ENCODE measurements around the gene CABLES2. TPM values are rescaled to one million over a fixed set of nuclear protein-coding genes. Genes with fewer than 3 reads are reported as not detected.
"Not testable (repeated sequence)": the region's sequence is repeated elsewhere in the genome, so short reads cannot be mapped to it uniquely, and the experiment has no call there.

Gene CABLES2
- total RNA-seq, 1 donor from 2014 or later = 19.1 TPM

DNA sequence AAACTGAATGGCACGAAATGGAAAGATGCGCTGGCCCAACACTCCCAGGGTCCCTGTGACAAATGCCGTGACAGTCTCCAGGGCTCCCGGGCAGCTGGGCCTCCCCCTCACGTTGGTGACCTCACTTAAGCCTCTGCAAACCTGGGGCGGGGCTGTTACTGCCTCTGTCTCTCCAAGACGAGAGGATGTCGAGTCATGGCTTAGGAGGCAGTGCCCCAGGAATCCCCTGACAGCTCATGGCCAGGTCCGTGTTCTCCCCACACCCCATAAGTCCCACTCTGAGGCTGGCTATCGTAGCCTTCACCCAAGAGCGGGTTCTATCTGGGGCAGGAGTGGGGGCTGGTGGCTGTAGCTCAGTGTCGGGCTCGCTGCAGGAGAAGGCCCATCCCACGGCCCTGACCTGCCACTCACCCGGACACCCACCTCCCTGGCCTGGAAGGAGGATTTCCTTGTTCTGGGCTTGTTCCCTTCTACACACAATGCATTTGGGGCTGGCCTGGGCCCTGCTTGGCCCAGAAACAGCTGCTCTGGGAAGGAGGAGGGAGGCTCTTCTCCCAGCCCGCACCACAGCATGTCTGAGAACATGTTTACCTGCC lies 25.8 kb downstream of the CABLES2 start:
- DNase-seq (no peak), ATAC-seq (peak; percentile 1)
- intact Hi-C loops (cut with micrococcal nuclease) = loop anchor here (5.0 kb wide), 1 partner anchor 79 kb away; the partner anchor contains the start of gene ADRM1

DNA sequence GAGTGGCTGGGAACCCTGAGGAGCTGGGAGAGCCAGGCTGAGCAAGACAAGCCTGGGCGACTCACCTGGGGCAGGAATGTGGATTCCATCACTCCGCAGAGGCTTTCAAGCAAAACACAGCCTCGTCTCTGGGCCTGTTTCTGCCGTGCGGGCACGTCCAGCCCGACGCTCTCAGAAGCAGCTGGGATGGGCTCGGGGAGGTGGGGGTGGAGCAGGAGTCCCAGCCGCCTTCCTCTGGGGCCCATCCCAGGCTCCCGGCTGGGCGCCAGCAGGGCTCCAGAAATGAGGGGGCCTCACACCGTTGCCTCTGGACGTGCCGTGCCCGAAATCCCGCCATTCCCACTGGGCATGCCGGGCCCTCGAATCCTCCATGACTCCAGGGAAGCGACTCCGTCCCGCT lies 28.9 kb downstream of the CABLES2 start:
- ATAC-seq (no peak), DNase-seq (no peak)
- intact Hi-C loops (cut with micrococcal nuclease) = no loop called here

DNA sequence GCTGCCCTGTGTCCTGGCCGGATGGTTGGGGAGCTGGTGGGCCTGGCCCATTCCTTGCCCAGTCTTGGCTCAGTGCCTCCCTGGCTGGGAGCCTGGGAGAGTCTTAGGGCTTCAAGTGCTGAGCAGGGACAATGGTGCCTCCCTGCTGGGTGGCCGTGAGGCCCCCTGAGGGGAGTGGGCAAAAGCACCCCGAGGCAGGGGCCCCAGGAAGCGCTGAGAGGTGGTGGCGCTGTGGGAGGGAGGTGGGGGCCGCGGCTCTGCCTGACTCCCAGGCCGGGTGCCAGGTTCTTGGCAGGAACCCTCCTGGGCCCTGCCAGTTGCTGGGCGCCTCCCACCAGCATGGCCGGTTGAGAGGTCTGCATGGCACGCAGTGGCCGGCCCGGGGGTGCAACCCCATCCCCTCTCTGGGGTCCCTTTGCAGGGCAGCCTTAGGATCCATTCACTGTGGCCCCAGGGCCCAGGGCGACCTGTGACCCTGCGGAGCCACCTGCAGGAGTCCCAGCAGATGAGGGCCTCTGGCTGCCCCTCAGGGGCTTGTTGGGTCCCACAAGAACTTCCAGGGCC lies 29.4 kb downstream of the CABLES2 start:
- ATAC-seq (peak; percentile 65), DNase-seq (peak; percentile 85)
- intact Hi-C loops (cut with micrococcal nuclease) = no loop called here

DNA sequence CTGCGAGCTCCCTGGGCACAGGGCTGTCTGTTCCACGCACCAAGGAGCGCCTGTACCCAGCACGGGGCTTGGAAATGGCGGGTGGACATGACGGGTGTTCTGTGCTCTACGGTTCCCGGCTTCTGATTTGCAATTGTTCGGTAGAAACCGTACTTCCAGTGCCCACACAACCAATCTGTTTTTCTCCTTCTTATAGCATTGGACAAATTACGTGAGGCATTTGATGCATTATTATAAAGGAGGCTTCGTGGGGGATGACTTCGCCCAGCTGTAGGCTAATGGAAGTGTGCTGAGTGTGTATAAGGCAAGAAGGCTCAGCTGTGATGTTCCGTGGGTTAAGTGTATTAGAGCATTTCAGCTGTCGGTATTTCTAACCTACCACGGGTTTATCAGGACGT lies 30.0 kb downstream of the CABLES2 start:
- intact Hi-C loops (cut with micrococcal nuclease) = no loop called here
- DNase-seq (no peak), ATAC-seq (no peak)

DNA sequence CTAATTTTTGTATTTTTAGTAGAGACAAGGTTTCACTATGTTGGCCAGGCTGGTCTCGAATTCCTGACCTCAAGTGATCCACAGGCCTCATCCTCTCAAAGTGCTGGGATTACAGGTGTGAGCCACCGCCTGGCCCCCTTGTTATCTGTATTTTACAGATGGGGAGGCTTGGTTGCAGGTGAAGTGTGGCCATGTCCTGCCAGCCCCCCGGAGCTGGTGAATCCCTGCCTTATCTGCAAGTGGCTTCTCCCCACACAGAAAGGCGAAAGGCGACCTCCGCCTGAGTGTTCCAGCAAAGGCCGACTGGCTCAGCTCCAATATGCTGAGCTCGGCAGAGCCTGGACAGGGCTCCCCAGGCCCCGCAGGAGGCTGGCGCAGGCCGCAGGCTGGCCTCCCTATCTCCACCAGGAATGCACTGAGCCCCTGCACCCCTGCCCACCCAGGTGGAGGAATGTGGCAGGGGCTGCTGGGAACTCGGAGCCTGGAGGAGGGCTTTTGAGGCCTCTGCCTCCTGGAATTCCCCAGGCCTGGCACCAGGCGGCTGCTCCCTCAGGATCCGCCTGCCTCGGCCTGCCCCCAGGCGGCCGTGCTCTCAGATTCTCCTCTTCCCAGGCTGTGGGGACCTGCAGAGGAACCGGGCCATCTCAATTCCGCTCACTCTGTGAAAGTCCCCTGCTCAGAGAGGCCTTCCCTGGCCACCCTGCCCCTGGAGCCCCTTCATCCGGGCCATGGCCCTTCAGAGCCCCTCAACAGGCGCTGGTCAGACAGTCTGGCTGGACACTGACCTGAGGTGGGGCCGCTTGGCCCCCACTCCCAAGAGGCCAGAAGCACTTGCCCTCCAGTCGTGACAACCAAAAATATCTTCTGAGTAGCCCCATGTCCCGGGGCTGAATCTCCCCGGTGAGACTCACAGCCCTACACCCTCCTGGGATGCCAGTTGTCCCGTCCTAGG lies 30.7 kb downstream of the CABLES2 start:
- DNase-seq (peak; percentile 78), ATAC-seq (peak; percentile 82)
- intact Hi-C loops (cut with micrococcal nuclease) = no loop called here

DNA sequence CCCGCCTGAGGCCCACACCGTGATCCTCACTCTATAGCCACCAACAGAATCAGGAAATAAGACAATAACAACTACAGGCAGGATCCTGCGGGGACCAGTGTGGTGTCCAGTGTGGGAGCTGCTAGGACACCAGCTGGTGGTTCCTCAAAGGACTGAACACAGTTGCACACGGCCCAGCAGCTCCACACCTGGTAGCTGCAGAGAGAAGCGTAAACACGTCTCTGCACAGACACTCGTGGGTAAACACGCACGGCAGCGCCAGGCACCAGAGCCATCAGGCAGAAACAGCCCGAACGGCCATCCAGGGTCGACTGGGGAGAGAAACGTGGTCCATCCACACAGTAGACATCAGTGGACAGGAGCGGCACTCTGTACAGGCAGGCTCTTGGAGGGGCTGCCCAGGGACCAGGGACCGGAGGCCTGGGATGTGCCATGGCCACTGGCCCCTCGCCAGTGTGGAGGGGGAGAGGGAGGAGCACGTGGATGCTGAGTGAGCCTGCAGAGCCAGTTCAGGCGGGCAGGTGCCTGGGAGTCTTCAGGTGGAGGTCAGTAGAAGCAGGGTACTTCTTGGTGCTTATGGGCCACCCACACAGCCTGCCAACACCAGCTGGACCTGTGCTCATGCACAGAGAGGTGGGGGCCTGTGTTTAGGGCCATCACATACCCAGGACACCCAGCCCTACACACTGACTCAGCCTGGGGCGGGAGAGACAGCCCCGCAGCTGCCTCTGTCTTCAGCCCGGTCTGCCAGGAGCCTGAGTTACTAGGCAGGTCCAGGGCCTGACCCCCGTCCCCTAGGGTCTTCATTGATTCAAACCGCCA lies 32.5 kb downstream of the CABLES2 start:
- ATAC-seq (no peak), DNase-seq (no peak)
- intact Hi-C loops (cut with micrococcal nuclease) = no loop called here

DNA sequence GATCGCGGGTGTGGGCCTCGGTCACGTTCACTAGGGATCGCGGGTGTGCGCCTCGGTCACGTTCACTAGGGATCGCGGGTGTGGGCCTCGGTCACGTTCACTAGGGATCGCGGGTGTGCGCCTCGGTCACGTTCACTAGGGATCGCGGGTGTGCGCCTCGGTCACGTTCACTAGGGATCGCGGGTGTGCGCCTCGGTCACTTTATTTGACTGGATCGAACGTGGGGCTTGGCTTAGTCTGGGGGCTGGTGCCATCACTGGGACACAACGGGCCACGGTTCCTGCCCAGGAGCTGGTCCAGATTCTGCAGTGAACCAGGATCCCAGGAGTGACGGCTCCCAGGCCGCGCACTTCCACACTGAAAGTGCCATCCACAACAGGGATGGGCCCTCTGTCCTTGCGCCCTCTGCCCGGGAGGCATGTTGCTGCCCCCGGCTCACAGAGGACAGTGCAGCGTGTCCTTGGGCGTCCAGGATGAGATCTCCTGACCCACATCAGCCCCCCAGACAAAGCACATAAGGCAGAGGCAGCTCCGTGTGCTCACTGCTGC lies 33.4 kb downstream of the CABLES2 start:
- intact Hi-C loops (cut with micrococcal nuclease); DNase-seq: not testable (repeated sequence)

DNA sequence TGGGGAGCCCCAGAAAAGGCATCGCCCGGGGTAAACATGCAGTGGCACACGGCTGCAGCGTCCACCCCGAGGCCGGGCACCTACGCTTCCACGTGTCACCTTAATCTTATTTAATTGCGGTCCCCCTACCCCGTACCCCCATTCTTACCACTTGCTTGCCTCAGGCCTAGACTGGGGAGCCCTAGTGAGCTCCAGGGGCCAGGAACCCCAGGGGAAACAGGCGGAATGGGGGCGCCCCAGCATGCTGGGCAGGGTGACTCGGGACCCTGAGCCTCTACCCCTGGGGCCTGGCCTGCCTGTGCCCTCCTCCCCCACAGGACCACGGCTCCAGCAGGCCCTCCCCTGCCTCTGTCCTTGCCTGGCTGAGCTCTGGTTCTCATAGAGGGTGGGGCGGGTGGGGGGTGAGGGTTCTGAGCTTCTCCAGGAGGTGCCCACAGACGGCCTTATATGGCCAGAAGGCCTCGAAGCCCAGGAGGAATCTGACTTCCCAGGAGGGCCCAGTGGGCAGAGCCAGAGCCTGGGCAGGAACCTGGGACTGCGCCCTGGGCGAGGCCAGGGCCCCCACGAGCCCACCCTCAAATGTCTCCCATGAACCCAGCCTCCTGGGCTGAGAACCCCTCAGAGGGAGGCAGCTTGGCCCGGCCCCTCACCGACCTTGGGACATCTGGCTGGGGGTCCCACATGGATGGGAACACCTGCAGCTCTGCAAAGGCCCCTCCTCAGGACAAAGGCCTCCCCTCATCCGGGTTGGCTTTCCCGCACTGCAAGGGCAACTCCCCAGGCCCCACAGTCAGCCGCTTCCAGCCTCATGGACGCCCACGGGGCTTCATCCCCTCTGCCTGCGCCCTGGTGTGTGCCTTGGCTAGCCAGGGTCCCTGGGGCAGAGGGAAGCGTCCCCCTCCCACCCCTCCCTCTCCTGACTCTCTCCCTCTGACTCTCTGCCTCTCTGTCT lies 34.8 kb downstream of the CABLES2 start:
- intact Hi-C loops (cut with micrococcal nuclease) = no loop called here
- DNase-seq (no peak), ATAC-seq (no peak)

More for the DNA sequence above, 33.4 kb downstream of the CABLES2 start:
- ATAC-seq = not testable (repeated sequence)

DNA sequence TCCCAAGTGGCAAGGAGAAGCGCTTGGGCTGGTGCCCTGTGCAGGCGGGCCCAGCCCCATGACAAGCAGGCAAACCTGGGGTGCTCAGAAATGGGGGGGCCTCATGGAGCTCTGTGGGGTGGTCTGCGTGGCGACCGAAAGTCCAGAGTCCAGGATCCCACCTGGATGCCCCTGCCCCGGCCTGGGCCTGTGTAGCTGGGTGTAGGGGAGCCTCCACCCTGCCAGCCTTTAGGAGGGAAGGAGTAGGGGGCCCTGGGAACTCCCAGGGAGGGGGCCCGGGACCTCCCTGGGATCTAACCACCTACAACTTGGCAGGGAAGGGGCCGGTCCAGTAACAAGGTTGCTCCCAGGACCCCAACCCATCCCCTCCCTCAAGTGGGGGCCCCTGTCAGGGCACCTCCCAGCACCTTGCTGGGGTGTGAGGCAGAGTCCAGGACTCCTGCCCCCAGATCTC lies 35.5 kb downstream of the CABLES2 start:
- no peak for DNase-seq
- ATAC-seq = no peak
- intact Hi-C loops (cut with micrococcal nuclease) = no loop called here

DNA sequence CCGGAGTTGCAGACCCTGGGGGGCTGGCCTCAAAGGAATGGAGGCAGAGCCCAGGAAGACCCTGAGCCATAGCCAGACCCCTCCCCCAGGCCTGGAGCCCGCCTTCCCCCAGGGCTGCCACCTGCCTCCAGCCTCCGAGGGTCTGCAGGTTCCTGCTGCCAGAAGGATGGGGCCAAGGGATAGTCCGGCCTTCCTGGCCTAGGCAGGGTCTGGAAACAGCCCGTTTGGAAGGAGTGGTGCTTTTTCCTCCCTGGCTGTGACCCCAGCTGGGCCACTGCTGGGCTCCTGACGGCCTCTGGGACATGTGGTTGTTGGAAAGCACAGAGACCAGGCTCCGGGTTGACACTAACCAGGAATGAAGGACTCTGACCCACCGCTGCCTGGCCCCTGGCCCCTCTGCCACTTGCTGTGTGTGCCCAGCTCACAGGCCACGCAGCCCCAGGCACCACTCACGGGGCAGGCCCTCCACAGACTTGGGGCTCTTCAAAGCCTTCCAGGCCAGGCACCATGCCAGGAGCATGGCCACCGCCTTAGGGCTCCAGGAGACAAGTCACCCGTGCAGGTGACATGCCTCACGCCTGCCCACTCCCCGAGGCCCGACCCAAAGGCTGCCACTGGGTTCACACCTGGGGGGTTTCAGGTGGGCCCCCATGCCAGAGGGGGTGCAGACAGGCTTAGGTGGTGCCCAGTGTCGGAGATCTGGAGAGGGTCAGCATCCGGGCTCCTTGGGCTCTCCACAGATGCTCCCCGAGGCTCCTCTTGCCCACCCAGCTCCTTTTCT lies 36.1 kb downstream of the CABLES2 start:
- ATAC-seq (no peak), DNase-seq (no peak)
- intact Hi-C loops (cut with micrococcal nuclease) = no loop called here

DNA sequence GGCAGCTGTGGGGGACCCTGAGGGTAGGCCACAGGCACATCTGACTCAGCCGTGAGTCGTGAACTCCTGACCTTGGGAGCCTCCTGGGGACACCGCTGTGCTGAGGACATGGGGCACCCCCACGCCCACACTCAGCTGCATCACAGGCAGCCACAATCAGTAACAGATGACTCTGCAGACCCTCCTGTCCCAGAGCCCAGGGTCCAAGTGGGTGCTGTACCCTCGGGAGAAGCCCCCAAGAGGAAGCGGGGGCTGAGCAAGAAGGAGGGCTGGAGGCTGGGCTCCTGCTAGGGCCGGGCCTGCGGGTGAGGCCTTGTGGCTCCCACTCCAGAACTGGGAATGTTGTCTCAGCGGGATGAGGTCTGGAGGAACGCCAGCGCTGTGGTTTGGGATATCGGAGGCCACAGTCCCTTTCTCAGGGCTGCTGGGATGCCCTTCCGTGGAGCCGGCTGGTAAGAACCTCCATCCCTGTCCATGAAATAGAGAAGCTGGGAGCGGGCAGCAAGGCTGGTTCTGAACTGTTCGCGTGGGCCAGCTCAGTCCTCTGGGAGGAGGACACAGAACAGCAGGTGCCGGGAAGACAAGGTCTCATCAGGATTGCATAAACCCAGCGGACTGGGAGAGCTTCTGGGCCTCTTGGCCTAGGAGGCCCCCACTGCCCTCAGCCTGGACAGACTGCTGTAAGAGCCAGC lies 36.8 kb downstream of the CABLES2 start:
- no peak for ATAC-seq
- DNase-seq = peak; percentile 74
- intact Hi-C loops (cut with micrococcal nuclease) = no loop called here

DNA sequence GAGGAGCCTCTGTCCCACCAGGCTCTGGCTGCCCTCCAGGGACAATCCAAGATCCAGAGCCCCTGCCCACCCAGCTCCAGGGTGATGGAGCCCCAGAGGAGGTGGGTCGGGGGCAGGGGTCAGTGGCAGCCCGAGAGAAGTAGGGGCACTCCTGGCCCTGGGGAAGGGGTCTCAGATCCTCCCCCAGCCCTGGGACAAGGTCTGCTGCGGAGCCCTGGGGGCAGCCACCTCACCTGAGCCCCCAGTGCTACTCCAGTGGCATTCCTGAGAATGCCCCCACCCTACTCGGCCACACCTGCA lies 37.3 kb downstream of the CABLES2 start:
- ATAC-seq (no peak), DNase-seq (no peak)
- intact Hi-C loops (cut with micrococcal nuclease) = no loop called here

DNA sequence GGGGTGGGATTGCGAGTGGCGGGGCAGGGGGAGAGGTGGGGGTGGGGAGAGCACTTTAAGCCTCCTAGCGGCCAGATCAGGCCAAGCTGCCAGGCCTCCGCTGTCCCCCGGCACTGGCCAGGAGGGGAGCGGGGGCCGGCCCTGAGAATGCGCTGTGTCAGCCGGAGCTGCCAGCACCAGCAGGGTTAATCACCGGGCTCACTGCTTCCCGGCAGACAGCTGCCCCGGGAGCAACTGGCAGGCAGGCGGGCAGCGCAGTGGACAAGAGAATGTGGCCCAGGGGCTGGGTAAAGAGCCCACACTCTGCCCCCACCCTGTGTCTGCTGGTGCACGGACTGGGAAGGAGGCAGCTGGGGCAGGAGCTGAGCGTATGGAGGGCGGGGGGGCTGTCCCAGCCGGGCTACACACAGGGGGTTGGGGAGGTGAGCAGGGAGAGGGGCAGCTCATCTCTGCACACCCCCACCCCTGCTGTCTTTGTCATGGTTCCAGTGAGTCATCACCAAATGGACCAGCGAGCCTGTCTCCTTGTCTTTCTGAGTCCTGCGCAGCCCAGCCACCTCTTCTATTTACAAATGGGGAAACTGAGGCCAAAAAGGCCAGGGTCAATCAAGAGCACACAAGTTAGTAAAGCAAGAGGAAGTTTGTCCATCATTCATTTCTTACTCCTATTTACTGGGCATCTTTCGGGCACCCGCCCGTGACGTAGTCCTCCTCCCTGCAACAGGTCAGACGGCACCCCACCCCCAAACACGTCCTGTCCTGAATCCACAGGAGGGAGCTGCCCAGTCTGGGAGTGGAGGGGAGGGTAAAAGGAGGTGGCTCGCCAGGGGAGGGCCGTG lies 37.9 kb downstream of the CABLES2 start:
- no peak for ATAC-seq
- peak; percentile 53 for DNase-seq
- intact Hi-C loops (cut with micrococcal nuclease) = no loop called here

DNA sequence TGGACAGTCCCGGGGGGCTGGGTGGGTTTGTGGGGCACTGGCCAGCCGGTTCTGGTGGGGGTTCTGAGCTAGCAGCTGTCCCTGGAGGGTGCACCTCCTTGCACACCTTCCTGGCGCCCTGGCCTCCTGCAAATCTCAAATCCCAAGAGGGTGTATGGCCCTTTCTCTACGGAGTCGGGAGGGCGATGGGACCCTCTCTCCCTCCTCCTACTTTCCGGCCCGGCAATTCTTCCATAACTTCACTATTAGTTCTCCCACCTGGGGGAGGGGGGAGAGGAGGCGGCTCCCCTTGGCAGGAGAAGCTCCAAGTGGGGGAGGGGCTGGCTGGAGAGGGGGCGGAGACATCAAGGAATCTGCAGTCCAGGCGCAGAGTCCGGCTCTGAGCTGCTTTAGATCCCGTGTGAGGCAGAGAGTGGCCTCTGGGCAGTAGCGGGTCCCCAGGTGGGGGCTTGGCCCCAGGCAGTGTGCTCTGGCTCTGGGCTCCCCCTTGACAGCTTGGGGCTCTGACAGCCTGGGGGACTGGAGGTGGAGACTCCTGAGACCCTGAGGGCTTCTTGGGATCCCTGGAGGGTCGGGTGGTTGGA lies 38.6 kb downstream of the CABLES2 start:
- intact Hi-C loops (cut with micrococcal nuclease) = no loop called here
- ATAC-seq (no peak), DNase-seq (peak; percentile 63)

DNA sequence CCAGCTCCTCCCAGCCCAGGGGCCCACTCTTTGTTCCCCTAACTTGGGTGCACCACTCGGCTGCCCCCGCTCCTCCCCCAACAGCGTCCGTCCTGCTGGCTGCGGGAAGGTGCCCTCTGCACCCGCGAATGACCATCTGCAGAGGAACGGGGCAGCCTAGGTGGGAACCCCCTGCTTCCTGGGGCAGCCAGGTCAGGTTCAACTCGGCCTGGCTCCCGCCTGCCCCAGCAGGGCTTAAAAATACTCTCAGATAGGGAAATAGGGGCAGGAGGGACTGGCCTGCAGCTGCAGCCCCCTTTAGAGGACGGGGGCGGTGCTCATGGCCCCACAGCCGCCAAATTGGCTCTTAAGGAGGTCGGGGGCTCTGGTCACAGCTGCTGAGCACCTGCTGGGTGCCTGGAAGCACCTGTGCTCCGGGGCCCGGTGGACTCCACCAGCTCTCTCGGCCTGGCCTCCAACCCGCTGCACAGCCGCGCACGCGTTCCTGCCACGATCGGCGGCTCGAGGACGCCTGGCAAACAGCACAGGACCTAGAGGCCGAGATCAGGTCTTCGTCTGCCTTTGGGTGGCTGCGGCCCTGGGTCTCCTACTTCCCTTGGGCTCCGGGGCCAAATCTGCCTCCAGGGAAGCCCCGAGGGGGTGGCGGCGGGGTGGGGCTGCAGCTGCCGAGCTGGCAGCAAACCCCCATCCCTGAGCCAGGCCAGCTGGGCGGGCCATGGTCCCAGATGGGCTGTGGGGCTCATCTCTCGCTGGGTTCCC lies 39.3 kb downstream of the CABLES2 start:
- intact Hi-C loops (cut with micrococcal nuclease) = no loop called here
- ATAC-seq (peak; percentile 10), DNase-seq (peak; percentile 71)

All from left ventricle myocardium superior (tissue), 1 donor.